Forelimb muscle (tissue), 1 donor: ENCODE results near the gene TBC1D12. TPM values are rescaled to one million over a fixed set of nuclear protein-coding genes. Genes with fewer than 3 reads are reported as not detected.
"Not testable (repeated sequence)": the region's sequence is repeated elsewhere in the genome, so short reads cannot be mapped to it uniquely, and the experiment has no call there.

Source experiments
- DNase-seq: peaks from one replicate; pipeline ENCODE4 v3.0.0-alpha.2; 2013; ENCODE audit warnings: low read depth
- polyA plus RNA-seq: library from polyadenylated mRNA; unstranded; fragments of 120-200 nt; gene quantifications from one replicate; pipeline ENCODE4 v1.2.1, GENCODE V29; 2013; ENCODE audit not compliant: insufficient read length

Gene TBC1D12
- polyA plus RNA-seq, 1 donor: 10.3 TPM

DNA sequence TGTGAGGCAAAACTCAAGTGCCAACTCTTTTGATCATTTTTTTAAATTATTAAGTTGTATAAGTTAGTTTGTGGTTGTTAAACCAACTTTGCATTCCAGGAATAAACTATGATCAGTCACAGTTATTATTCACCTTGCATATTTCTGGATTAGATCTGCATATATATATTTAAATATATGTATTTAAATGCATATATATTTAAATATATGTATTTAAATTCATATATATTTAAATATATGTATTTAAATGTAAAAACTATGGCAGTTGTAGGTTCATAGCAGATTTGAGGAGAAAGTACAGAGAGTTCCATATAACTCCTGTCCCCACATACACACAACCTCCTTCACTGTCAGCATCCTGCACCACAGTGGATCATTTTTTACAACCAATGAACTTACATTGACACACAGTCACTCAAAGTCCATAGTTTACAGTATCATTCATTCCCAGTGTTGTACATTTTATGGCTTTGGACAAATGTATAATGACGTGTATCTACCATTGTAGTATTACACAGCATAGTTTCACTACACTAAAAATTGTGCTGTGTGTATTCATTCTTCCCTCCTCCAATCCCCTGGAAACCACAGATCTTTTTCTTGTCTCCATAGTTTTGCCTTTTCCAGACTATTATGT lies 49.7 kb downstream of the TBC1D12 start:
- DNase-seq: no peak

DNA sequence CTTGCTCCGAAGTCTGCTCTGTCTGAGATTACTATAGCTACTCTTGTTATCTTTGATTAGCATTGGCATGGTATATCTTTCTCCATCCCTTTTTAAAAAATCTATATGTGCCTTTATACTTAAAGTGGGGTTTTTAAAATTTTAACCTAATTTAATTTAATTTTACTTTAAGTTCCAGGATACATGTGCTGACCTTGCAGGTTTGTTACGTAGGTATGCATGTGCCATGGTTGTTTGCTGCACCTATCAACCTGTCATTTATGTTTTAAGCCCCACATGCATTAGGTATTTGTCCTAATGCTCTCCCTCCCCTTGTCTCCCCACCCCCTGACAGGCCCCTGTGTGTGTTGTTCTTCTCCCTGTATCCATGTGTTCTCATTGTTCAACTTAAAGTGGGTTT lies 54.6 kb downstream of the TBC1D12 start:
- DNase-seq: no peak

DNA sequence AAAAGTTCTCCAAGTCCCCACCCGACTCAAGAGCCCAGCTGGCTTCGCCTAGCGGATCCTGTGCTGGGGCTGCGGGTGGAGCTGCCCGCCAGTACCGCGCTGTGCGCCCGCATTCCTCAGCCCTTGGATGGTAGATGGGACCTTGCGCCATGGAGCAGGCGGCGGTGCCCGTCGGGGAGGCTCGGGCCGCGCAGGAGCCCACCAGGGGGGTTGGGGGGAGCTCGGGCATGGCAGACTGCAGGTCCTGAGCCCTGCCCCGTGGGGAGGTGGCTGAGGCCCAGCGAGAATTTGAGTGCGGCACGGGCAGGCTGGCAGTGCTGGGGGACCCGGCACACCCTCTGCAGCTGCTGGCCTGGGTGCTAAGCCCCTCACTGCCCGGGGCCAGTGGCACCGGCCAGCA lies 57.0 kb downstream of the TBC1D12 start:
- DNase-seq: no peak

DNA sequence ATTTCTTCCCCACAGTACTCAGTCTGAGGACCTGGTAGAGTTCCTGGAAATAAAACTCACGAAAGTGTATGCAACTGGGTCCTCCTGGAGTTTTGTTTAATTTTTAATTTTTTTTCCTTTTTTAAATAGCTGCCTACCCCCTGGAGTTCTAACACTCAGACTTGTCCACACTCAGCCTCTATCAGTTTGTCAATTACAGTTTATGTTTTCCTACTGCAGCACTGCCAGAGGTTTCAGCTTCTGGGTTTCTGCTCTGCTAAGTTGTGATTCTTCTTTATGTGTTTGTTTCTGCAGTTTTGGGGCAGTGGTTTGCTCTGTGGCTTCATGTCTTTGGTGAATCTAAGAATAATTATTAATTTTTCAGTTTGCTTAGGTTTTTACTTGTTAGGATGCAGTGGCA lies 59.2 kb downstream of the TBC1D12 start:
- no peak for DNase-seq

DNA sequence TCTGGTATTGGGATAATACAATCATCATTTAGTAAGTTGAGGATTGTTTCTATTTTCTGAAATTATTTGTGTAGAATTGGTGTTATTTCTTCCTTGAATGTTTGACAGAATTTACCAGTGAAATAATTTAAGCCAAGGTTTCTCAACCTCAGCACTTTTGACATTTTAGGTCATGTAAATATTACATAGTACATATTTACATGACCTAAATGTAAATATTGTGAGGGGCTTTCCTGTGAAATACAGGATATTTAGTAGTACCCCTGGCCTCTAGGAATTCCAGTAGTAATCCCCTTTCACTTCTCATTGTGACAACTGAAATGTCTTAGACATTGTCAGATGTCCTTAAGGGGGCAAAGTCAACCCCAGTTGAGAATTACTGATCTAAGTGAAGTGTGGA lies 59.8 kb downstream of the TBC1D12 start:
- no peak for DNase-seq

DNA sequence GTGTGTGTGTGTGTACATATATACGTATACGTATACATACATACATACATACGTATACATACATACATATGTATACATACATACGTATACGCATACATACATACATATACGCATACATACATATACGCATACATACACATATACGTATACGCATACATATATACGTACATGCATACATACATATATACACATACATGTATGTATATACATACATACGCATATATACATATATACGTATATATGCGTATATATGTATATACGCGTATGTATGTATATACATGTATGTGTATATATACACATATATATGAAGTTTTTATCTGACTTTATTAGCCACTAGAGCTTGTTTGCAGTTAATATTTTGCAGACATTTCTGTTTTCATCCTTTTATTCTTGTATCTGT lies 63.3 kb downstream of the TBC1D12 start:
- DNase-seq: no peak

DNA sequence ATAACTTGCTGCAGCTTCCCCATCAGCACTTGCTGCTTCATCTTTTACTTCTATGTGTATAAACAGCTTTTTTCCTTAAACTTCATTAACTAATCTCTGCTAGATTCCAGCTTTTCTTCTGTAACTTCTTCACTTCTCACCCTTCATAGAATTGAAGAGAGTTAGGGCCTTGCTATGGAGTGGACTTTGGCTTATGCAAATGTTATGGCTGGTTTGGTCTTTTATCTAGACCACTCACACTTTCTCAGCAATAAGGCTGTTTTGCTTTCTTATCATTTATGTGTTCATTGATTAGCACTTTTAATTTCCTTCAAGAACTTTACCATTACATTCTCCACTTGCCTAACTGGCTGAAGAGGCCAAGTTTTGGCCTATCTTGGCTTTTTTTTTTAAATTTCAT lies 79.1 kb downstream of the TBC1D12 start:
- DNase-seq: no peak

DNA sequence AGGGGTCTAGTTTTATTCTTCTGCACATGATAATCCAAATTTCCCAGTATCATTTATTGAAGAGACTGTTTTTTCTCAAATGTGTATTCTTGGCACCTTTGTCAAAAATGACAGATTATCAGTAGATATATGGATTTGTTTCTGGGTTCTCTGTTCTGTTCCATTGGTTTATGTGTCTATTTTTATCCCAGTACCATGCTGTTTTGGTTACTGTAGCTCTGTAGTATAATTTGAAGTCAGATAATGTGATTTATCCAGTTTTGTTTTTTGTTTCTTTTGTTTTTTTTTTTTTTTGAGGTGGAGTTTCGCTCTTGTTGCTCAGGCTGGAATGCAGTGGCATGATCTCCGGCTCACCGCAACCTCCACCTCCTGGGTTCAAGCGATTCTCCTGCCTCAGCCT lies 81.6 kb downstream of the TBC1D12 start:
- no peak for DNase-seq

DNA sequence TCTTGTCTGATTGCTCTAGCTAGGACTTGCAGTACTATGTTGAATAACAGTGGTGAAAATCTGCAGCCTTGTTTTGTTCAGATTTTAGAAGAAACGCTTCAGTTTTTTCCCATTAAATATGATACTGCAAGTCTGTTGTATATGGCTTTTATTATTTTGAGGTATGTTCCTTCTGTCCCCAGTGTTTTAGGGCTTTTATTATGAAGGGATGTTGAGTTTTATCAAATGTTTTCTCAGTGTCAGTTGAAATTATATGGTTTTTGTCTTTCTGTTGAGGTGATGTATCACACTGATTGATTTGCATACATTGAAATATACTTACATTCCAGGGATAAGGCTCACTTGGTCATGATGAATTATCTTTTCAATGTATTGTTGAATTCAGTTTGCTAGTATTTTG lies 82.8 kb downstream of the TBC1D12 start:
- no peak for DNase-seq

DNA sequence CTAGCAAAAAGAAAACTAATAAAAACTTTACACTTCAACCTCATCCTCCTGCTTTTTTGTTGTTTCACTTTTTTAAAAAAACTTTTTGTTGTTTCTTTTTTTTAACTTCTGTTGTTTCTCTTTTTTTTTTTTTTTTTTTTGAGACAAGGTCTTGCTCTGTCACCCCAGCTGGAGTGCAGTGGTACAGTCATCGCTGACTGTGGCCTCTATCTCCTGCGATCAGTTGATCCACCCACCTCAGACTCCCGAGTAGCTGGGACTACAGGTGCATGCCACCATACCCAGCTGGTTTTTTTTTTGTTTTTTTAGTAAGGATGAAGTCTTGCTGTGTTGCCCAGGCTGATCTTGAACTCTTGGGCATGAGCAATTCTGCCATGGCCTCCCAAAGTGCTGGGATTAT lies 85.2 kb downstream of the TBC1D12 start:
- no peak for DNase-seq

DNA sequence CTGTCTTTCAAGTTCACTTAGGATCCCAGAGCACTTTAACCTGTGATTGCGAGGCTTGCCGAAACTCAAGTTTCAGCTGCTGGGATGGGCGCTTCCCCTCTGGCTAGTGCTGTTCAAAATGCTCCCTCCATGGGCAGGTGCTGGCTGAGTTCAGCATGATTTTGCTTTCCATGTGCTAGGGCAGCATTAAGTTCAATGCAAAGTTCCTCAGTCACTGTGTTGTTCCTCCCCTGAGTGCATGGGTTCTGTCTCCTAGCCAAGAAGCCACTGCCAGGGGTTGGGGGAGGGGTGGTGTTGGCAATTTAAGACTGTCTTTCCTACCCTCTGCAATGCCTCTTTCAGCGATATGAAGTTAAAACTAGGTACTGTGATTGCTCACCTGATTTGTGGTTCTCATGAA lies 86.8 kb downstream of the TBC1D12 start:
- no peak for DNase-seq

DNA sequence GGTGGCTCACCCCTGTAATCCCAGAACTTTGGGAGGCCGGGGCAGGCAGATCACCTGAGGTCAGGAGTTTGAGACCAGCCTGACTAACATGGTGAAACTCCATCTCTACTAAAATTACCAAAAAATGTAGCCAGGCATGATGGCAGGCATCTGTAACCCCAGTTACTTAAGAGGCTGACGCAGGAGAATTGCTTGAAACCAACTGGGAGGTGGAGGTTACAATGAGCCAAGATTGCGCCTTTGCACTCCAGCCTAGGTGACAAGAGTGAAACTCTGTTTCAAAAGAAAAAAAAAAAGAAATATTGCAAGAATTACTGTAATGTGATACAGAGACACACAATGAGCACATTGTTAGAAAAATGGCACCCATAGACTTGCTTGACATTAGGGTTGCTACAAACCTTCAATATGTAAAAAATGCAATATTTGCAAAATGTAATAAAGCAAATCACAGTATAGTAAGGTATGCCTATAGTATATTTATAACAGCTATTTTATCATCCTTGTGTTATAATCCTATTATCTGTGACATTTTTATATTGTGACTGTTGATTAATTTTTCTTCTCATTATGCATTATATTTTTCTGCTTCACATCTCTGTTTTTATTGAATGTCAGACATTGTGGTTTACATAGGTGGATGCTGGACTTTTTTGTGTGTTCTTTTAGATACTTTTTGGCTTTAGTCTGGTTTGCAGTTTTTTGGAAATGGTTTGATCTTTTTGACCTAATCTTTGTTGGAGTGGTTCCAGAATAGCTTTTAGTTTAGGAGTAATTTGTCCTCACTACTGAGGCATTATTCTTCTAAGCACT lies 87.8 kb downstream of the TBC1D12 start:
- no peak for DNase-seq

DNA sequence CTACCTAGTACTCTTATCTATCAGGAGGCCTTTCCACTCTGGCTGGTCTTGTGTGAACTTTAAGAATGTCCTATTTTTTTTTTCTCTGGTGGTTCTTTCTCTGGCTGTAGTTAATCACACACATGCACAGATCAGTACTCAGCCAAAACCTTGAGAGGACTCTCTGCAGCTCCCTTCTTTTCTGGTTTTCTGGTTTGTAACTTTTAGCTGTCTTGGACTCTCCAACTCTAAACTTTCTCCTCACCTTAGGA lies 88.4 kb downstream of the TBC1D12 start:
- DNase-seq: no peak

DNA sequence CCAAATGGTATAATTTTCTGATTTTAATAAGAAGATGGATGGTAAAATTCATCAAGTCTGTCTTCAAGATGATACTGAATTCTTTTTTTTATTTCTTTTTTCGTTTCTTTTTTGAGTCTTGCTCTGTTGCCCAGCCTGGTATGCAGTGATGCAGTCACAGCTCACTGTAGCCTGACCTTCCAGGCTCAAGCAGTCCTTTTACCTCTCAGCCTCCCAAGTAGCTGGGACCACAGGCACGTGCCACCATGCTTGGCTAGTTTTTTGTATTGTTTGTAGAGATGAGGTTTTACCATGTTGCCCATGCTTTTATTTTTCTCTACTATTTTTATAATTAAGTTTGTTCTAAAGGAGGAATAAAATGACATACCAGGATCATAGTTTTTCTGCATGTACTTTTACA lies 91.1 kb downstream of the TBC1D12 start:
- no peak for DNase-seq

DNA sequence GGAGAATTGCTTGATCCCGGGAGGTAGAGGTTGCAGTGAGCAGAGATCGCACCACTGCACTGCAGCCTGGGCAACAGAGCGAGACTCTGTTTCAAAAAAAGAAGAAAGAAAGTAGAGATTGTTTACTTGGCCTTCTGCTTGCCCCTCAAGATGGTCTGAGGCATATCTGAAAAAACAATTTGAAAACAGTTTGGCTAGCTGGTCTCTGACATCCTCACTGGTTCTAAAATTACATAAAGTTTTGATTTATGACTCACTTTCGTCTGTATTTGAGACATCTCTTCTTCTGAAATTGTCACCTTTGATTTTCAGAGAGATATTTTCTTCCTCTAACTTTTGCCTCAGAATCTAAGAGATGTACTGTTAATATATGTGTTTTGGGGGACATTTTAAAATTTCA lies 93.7 kb downstream of the TBC1D12 start:
- DNase-seq: no peak

DNA sequence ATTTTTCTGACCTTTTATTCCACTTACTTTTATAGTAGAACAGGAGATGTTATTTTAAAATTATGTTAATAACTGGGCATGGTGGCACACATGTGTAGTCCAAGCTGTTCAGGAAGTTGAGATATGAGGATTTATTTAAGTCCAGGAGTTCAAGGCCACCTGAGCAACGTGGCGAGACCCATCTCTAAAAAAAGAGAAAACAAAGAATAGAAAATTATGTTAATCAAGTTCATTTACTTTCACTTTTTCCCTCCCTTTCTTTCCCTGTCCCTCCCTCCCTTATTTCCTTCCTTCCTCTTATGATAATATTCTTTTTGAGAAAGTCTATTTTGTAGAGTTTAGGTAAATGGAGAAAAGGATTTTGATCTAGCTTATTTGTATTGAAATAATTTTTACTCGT lies 94.3 kb downstream of the TBC1D12 start:
- no peak for DNase-seq

DNA sequence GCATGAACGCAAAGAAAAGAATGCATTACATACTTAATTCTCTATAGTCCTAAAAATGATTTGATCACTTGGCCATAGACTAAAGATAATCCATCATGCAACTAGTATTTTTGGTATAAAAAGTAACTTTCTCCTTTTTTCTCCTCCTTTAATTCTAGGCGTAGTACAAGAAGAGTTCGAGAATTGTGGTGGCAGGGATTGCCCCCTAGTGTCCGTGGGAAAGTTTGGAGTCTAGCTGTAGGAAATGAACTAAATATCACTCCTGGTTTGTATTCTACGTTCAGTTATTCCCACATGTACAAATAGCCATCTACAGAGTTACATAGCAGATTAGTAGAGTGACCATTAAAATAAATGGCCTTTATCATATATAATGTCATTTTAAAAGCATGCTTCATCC lies 97.7 kb downstream of the TBC1D12 start:
- no peak for DNase-seq

DNA sequence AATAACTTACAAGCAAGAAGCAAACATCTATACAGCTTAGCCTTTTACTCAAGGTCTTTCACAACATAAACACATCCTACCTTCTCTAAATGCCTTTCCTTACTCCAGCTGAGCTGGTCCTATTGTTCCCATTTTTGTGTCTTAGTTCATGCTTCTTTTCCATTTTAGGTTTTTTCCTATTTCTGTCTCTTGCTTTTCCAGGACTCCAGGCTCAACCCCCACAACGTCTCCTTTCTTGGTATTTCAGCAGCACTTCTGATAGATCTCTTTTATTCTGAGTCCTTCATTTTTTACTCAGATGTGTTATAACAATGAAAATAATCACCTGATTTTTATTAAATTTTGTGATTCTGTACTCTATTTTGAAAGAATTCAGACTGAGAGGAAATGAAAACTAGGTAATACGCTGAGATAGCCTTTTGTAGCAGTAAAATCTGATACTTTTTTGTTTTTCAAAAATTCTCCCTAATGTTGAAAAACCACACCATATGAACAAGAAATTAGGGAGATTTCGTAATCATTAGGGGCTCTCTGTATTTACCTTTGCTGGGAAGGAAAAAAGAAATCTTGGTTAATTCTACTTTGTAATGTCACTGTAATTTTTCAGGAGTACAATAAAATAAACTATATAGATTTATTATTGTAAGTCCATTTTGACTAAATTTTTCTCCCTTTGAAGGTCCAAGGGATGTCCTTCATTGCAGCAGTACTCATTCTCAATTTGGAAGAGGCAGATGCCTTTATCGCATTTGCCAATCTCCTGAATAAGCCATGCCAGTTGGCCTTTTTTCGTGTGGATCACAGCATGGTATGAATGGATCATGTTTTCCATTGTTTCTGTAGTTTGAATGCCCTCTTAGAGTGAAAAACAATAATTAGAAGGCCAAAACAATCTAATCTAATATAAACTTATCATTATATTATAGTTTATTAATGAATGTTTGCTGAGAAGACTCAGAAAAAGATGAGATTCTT lies 119.2 kb downstream of the TBC1D12 start:
- DNase-seq: no peak

DNA sequence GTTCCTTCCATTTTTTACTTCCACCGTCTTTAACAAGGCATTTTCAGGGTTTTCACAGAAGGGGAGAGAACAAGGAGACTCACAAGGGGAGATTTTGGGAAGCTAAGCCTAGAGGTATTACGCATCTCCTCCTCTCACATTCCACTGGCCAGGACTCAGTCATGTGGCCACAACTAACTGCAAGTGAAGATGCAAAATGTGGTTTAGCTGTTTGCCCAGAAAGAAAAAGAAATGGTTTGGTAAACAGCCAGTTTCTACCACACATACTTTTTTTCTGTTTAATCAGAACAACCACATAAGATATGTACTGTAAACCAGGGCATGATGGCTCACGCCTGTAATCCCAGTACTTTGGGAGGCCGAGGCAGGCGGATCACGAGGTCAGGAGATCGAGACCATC lies 121.8 kb downstream of the TBC1D12 start:
- no peak for DNase-seq

DNA sequence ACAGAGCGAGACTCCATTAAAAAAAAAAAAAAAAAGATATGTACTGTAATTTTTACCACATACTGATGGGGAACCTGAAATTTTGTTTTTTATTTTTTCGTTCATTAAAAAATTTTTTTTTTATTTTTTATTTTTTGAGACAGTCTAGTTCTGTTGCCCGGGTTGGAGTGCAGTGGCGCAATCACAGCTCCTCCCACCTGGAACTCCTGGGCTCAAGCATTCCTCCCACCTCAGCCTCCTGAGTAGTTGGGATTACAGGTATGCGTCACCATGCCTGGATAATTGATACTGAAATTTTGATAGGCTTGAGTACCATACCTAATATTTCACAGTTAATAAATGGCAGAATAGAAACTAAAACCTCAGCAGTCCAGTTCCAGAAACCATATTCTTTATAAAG lies 122.4 kb downstream of the TBC1D12 start:
- DNase-seq: no peak

DNA sequence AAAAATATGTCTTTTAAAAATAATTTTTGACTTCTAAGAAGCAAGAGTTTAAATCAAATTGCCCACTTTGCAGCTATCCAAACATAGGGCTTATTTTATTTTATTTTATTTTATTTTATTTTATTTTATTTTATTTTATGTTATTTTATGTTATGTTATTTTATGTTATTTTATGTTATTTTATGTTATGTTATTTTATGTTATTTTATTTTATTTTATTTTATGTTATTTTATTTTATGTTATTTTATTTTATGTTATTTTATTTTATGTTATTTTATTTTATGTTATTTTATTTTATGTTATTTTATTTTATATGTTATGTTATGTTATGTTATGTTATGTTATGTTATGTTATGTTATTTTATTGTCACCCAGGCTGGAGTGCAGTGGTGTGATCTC lies 129.2 kb downstream of the TBC1D12 start:
- not testable (repeated sequence) for DNase-seq

DNA sequence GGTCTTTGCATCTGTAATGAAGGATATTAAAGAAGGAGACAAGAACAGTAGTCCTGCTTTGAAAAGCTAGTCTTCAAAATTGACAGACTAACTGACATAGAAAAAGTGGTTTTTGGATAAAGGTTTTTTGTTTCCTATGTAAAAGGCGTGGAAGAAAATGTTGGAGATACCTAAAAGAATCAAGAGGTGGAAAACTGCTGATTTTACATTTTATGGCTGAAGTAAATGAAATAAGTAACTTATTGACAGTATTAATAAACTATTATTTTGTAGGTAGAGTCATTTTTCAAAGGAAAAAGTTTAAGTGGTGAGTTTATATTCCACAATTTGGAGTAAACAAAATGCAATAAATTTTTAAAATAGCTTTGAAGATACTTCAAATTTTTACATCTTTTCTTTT lies 130.7 kb downstream of the TBC1D12 start:
- DNase-seq: no peak

DNA sequence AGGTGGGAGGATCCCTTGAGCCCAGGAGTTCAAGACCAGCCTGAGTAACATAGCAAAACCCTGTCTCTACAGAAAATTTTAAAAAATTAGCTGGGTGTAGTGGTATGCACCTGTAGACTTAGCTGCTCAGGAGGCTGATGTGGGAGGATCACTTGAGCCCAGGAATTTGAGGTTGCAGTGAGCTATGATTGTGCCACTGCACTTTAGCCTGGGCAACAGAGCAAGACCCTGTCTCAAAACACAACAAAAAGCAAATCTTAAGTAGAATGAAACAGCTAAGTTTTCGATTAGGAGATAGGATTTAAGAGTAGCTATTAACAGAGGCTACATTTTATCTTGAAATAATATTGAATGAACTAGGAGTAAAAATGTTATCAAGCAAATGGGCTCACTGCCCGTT lies 139.9 kb downstream of the TBC1D12 start:
- DNase-seq: not testable (repeated sequence)
